ENCODE results near the gene ATP6V1B1. TPM values are rescaled to one million over a fixed set of nuclear protein-coding genes. Genes with fewer than 3 reads are reported as not detected.

The ATP6V1B1 gene
- total RNA-seq, 1 experiment from 2014 or later: not detected

DNA sequence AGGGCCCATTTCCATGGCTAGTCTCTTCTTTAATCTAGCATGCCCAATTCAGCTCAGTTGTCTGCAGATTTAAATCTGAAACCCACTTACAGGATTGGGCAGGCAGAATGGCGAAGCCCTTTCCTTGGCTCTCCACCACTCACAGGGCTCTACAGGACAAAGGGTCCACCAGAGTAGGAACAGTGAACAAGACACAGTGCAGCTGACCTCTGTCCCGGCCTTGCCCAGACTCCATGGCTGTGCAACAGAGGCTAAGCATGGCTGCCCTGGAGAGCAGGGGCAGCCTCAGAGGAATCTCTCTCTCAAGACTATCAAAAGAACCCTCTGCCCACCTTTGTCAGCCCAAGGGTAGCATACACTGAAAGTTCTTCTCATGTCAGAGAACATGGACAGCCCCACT is 9.7 kb upstream of the ATP6V1B1 start (continued):
- TF ChIP-seq CREM (CRISPR knock-in tag; IDR thresholded peaks at IDR 0.05) (no peak), MXD4 (CRISPR knock-in tag; IDR thresholded peaks at IDR 0.05; ENCODE audit: borderline replicate concordance) (no peak), ZNF396 (CRISPR knock-in tag; IDR thresholded peaks at IDR 0.05; ENCODE audit: borderline replicate concordance) (no peak), ELF4 (CRISPR knock-in tag; IDR thresholded peaks at IDR 0.05; ENCODE audit: low read depth) (no peak)
- TF ChIP-seq, protein P1, sequence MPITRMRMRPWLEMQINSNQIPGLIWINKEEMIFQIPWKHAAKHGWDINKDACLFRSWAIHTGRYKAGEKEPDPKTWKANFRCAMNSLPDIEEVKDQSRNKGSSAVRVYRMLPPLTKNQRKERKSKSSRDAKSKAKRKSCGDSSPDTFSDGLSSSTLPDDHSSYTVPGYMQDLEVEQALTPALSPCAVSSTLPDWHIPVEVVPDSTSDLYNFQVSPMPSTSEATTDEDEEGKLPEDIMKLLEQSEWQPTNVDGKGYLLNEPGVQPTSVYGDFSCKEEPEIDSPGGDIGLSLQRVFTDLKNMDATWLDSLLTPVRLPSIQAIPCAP (CRISPR knock-in tag; IDR thresholded peaks at IDR 0.05): no peak

DNA sequence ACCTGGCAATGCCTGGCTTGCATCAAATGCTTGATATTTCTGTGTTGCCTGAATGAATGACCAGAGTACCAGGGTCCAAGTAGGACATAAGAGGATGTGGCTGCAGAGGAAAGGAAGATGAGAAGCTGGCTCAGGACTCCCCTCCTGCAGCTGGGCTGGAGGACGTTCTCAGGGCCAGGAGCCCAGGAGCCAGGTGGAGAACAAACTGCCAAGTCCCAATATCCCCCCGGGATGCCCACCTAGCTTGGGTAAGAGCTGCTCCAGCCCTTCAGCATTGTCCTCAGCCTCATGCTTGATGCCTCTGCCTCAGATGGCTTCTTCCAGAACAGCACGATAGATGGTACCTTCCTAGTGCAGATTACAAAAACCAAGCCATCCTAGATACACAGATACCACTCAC is 8.6 kb upstream of the ATP6V1B1 start:
- no peaks in the 10 kb centered on the region for H3K9me3 Mint-ChIP-seq
- no peak for ATAC-seq
- peaks cover 36% of the 10 kb centered on the region for H3K27me3 Mint-ChIP-seq (ENCODE audit: low read depth)
- ChIA-PET CTCF (interaction anchor here (1.3 to 1.8 kb wide), 2 partner anchors 10 to 33 kb away, joined by 3 to 7 read pairs; no protein-coding TSS in a partner anchor), POLR2A (no interaction called here)
- no peak for DNase-seq (ENCODE audit: low spot score)
- TF ChIP-seq NR3C1 (CRISPR knock-in tag; conservative IDR thresholded peaks at IDR 0.05; ENCODE audit: low read depth) (no peak), ZNF416 (CRISPR knock-in tag; IDR thresholded peaks at IDR 0.05) (no peak), KAT7 (CRISPR knock-in tag; IDR thresholded peaks at IDR 0.05; ENCODE audit: borderline replicate concordance) (no peak), ETV6 (CRISPR knock-in tag; IDR thresholded peaks at IDR 0.05) (no peak), IRF2 (CRISPR knock-in tag; IDR thresholded peaks at IDR 0.05; ENCODE audit: borderline replicate concordance, low read depth) (no peak), GRHL2 (CRISPR knock-in tag; IDR thresholded peaks at IDR 0.05; ENCODE audit: insufficient replicate concordance, severe bottlenecking) (no peak), GTF2I (CRISPR knock-in tag; conservative IDR thresholded peaks at IDR 0.05) (no peak), ATF1 (CRISPR knock-in tag; IDR thresholded peaks at IDR 0.05) (no peak), JAZF1 (CRISPR knock-in tag; IDR thresholded peaks at IDR 0.05) (no peak), SOX15 (CRISPR knock-in tag; IDR thresholded peaks at IDR 0.05) (no peak), ESRRA (CRISPR knock-in tag; IDR thresholded peaks at IDR 0.05; ENCODE audit: borderline replicate concordance) (no peak), PRRX2 (CRISPR knock-in tag; IDR thresholded peaks at IDR 0.05) (no peak)
- TF ChIP-seq, protein P2, sequence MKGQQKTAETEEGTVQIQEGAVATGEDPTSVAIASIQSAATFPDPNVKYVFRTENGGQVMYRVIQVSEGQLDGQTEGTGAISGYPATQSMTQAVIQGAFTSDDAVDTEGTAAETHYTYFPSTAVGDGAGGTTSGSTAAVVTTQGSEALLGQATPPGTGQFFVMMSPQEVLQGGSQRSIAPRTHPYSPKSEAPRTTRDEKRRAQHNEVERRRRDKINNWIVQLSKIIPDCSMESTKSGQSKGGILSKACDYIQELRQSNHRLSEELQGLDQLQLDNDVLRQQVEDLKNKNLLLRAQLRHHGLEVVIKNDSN (CRISPR knock-in tag; IDR thresholded peaks at IDR 0.05): no peak
- TF ChIP-seq, protein P3, sequence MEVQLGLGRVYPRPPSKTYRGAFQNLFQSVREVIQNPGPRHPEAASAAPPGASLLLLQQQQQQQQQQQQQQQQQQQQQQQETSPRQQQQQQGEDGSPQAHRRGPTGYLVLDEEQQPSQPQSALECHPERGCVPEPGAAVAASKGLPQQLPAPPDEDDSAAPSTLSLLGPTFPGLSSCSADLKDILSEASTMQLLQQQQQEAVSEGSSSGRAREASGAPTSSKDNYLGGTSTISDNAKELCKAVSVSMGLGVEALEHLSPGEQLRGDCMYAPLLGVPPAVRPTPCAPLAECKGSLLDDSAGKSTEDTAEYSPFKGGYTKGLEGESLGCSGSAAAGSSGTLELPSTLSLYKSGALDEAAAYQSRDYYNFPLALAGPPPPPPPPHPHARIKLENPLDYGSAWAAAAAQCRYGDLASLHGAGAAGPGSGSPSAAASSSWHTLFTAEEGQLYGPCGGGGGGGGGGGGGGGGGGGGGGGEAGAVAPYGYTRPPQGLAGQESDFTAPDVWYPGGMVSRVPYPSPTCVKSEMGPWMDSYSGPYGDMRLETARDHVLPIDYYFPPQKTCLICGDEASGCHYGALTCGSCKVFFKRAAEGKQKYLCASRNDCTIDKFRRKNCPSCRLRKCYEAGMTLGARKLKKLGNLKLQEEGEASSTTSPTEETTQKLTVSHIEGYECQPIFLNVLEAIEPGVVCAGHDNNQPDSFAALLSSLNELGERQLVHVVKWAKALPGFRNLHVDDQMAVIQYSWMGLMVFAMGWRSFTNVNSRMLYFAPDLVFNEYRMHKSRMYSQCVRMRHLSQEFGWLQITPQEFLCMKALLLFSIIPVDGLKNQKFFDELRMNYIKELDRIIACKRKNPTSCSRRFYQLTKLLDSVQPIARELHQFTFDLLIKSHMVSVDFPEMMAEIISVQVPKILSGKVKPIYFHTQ (CRISPR knock-in tag; IDR thresholded peaks at IDR 0.05): no peak
- TF ChIP-seq, protein P4, sequence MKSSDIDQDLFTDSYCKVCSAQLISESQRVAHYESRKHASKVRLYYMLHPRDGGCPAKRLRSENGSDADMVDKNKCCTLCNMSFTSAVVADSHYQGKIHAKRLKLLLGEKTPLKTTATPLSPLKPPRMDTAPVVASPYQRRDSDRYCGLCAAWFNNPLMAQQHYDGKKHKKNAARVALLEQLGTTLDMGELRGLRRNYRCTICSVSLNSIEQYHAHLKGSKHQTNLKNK (CRISPR knock-in tag; IDR thresholded peaks at IDR 0.05): no peak
- TF ChIP-seq, protein P5, sequence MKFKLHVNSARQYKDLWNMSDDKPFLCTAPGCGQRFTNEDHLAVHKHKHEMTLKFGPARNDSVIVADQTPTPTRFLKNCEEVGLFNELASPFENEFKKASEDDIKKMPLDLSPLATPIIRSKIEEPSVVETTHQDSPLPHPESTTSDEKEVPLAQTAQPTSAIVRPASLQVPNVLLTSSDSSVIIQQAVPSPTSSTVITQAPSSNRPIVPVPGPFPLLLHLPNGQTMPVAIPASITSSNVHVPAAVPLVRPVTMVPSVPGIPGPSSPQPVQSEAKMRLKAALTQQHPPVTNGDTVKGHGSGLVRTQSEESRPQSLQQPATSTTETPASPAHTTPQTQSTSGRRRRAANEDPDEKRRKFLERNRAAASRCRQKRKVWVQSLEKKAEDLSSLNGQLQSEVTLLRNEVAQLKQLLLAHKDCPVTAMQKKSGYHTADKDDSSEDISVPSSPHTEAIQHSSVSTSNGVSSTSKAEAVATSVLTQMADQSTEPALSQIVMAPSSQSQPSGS (CRISPR knock-in tag; IDR thresholded peaks at IDR 0.05; ENCODE audit: borderline replicate concordance, low read depth): no peak
- TF ChIP-seq, protein P6, sequence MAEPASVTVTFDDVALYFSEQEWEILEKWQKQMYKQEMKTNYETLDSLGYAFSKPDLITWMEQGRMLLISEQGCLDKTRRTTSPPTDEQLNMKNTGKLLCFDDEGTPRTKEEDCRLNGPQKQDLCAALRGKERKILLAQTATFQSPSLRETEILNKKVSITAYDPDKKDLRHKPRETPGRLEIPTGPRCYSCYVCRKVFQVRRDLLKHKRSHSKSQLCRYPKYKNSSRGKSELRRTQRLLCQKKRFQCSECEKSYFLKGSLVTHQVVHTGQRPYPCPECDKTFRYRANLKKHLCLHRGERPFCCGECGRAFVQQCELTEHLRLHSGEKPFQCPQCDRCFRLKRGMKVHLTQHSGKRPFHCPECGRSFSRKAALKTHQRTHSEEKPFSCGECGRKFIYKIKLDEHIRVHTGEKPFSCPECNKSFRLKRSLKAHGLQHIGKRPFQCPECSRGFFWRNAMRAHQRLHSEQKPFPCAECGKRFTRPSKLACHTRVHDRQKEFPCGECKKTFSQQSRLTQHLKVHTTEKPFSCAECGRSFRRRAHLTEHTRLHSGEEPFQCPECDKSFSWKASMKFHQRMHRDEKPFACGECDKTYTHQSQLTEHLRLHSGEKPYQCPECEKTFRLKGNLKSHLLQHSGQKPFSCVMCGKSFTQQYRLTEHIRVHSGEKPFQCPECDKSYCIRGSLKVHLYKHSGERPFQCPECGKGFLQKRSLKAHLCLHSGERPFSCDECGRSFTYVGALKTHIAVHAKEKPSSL (CRISPR knock-in tag; conservative IDR thresholded peaks at IDR 0.05): no peak
- TF ChIP-seq, protein P7, sequence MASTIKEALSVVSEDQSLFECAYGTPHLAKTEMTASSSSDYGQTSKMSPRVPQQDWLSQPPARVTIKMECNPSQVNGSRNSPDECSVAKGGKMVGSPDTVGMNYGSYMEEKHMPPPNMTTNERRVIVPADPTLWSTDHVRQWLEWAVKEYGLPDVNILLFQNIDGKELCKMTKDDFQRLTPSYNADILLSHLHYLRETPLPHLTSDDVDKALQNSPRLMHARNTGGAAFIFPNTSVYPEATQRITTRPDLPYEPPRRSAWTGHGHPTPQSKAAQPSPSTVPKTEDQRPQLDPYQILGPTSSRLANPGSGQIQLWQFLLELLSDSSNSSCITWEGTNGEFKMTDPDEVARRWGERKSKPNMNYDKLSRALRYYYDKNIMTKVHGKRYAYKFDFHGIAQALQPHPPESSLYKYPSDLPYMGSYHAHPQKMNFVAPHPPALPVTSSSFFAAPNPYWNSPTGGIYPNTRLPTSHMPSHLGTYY (CRISPR knock-in tag; IDR thresholded peaks at IDR 0.05): no peak
- H3K4me3 Mint-ChIP-seq: no peak overlapping the region
- H3K27ac Mint-ChIP-seq: no peak overlapping the region
- no peaks in the 10 kb centered on the region for H3K36me3 Mint-ChIP-seq
- peaks cover 9% of the 10 kb centered on the region for H3K4me1 Mint-ChIP-seq
